SK-N-SH (cell line): ENCODE measurements around the gene PTPRS. TPM values are rescaled to one million over a fixed set of nuclear protein-coding genes. Genes with fewer than 3 reads are reported as not detected.

Experiments used
- CTCF ChIA-PET: fragments of 300-600, 350-600 bp; formaldehyde crosslinking; extraction: SDS; loops from one replicate; lab custom pipeline; 2021; lab: Yijun Ruan, JAX
- POLR2A ChIA-PET: fragments of 350-600 bp; sonication (Branson Sonifier 250); formaldehyde crosslinking; extraction: SDS; loops from one replicate; lab custom pipeline; 2020; ENCODE audit warnings: antibody characterized with exemption, inconsistent platforms; lab: Yijun Ruan, JAX
- DNase-seq: peaks from one replicate; pipeline ENCODE4 v3.0.0; 2012
- H2AFZ ChIP-seq: fragments of 200-600 bp; sonication (generic); 2 replicates; pipeline ENCODE4 v1.8.1; 2016; ENCODE audit warnings: antibody characterized with exemption, mild to moderate bottlenecking, low read depth
- H3F3A ChIP-seq: fragments of 200-600 bp; sonication (generic); replicated peaks from 2 replicates; pipeline ENCODE3; 2016; ENCODE audit warnings: antibody characterized with exemption, mild to moderate bottlenecking; ENCODE audit not compliant: insufficient read depth
- H3K27ac ChIP-seq, 2 experiments: fragments of 200-500 bp in 1 of 2; fragments of 200-600 bp in 1 of 2; sonication (Bioruptor generic) in 1 of 2; sonication (generic), shearing (Covaris generic) in 1 of 2; 2 replicates each; pipeline versions ENCODE4 v1.5.1 to v1.6.1; 2014 to 2016; ENCODE audit warnings: low read depth in 2 of 2, inconsistent platforms in 1 of 2, low read length in 1 of 2, mild to moderate bottlenecking in 1 of 2, mixed read lengths in 1 of 2
- H3K27me3 ChIP-seq: fragments of 200-600 bp; sonication (generic), shearing (Covaris generic); 2 replicates; pipeline ENCODE4 v1.6.1; 2016; ENCODE audit warnings: mixed run types; ENCODE audit not compliant: insufficient read depth
- H3K36me3 ChIP-seq, 2 experiments: fragments of 200-500 bp in 1 of 2; fragments of 200-600 bp in 1 of 2; sonication (Bioruptor generic) in 1 of 2; sonication (generic) in 1 of 2; replicated peaks in 1 of 2; 2 replicates each; pipeline versions ENCODE3 to v1.5.1; 2014 to 2016; ENCODE audit warnings: low read length in 1 of 2, mild to moderate bottlenecking in 1 of 2; ENCODE audit not compliant: insufficient read depth in 2 of 2, control insufficient read depth in 1 of 2
- H3K4me1 ChIP-seq, 2 experiments: fragments of 200-500 bp in 1 of 2; fragments of 200-600 bp in 1 of 2; sonication (Bioruptor generic) in 1 of 2; sonication (generic), shearing (Covaris generic) in 1 of 2; 2 replicates each; pipeline versions ENCODE4 v1.5.1 to v1.6.1; 2014 to 2016; ENCODE audit warnings: low read depth in 1 of 2, low read length in 1 of 2, mixed run types in 1 of 2; ENCODE audit not compliant: insufficient read depth in 2 of 2, control insufficient read depth in 1 of 2
- H3K4me2 ChIP-seq: fragments of 200-600 bp; sonication (generic), shearing (Covaris generic); 2 replicates; pipeline ENCODE4 v1.6.1; 2017; ENCODE audit warnings: mixed run types
- H3K4me3 ChIP-seq, 2 experiments: fragments of 200-500 bp in 1 of 2; fragments of 200-600 bp in 1 of 2; sonication (Bioruptor generic) in 1 of 2; sonication (generic), shearing (Covaris generic) in 1 of 2; 2 replicates each; pipeline versions ENCODE4 v1.5.1 to v1.8.1; 2014 to 2016; ENCODE audit warnings: low read depth in 2 of 2, inconsistent platforms in 1 of 2, low read length in 1 of 2, mild to moderate bottlenecking in 1 of 2, mixed read lengths in 1 of 2, moderate library complexity in 1 of 2
- H3K79me2 ChIP-seq: fragments of 200-600 bp; sonication (generic); 2 replicates; pipeline ENCODE4 v1.8.1; 2017; ENCODE audit warnings: mild to moderate bottlenecking; ENCODE audit not compliant: insufficient read depth
- H3K9ac ChIP-seq: fragments of 200-600 bp; sonication (generic); 2 replicates; pipeline ENCODE4 v1.6.1; 2017; ENCODE audit warnings: mixed run types
- H3K9me2 ChIP-seq: fragments of 200-600 bp; sonication (generic); 2 replicates; pipeline ENCODE4 v1.6.1; 2017; ENCODE audit warnings: mixed run types
- H3K9me3 ChIP-seq: fragments of 200-600 bp; sonication (generic); 2 replicates; pipeline ENCODE4 v1.6.1; 2017; ENCODE audit warnings: mixed run types, mild to moderate bottlenecking, moderate library complexity
- H4K20me1 ChIP-seq: fragments of 200-600 bp; sonication (generic); 2 replicates; pipeline ENCODE4 v1.6.1; 2017; ENCODE audit warnings: mild to moderate bottlenecking, mixed run types; ENCODE audit not compliant: insufficient read depth
- CHD2 ChIP-seq: fragments of 150-350 bp; IDR thresholded peaks from 2 replicates; pipeline ENCODE4 v1.6.1; 2018; ENCODE audit warnings: low read length; ENCODE audit not compliant: partially characterized antibody
- EP300 ChIP-seq, 2 experiments: IDR thresholded peaks; 2 replicates each; pipeline versions ENCODE4 v1.4.0 to v1.6.1; 2012; ENCODE audit warnings: borderline replicate concordance in 1 of 2, low read depth in 1 of 2, low read length in 1 of 2
- FOSL2 ChIP-seq: IDR thresholded peaks from 2 replicates; pipeline ENCODE4 v1.4.0; 2012; ENCODE audit warnings: low read depth, mild to moderate bottlenecking, moderate library complexity, borderline replicate concordance
- FOXJ3 ChIP-seq: sonication (generic); formaldehyde crosslinking; IDR thresholded peaks from 2 replicates; pipeline ENCODE4 v1.5.1; 2020; ENCODE audit warnings: mild to moderate bottlenecking, missing genetic modification reagents
- IRF3 ChIP-seq: fragments of 150-350 bp; IDR thresholded peaks from 2 replicates; pipeline ENCODE4 v1.6.1; 2016; ENCODE audit warnings: mild to moderate bottlenecking, low read depth, low read length
- JUND ChIP-seq: IDR thresholded peaks from 2 replicates; pipeline ENCODE4 v1.4.0; 2012
- MEF2A ChIP-seq: IDR thresholded peaks from 2 replicates; pipeline ENCODE4 v1.4.0; 2012; ENCODE audit warnings: low read depth, borderline replicate concordance
- PBX3 ChIP-seq: IDR thresholded peaks from 2 replicates; pipeline ENCODE4; 2012
- POLR2AphosphoS5 ChIP-seq: IDR thresholded peaks from 2 replicates; pipeline ENCODE4 v1.6.1; 2012; ENCODE audit warnings: low read depth, low read length
- SMC3 ChIP-seq: IDR thresholded peaks from 2 replicates; pipeline ENCODE4 v1.6.1; 2012; ENCODE audit warnings: low read depth, low read length, improper control_type of control experiment
- TEAD4 ChIP-seq: IDR thresholded peaks from 2 replicates; pipeline ENCODE4 v1.4.0; 2012; ENCODE audit warnings: mild to moderate bottlenecking, borderline replicate concordance; ENCODE audit not compliant: insufficient read depth
- ZBTB33 ChIP-seq: IDR thresholded peaks from 2 replicates; pipeline ENCODE4 v1.4.0; 2012; ENCODE audit warnings: low read depth, borderline replicate concordance
- WGBS: methylation state at CpG from one replicate; pipeline ENCODE4 v1.1.6; 2017; ENCODE audit warnings: low lambda C conversion rate; 5-methylcytosine and 5-hydroxymethylcytosine counted together
- polyA plus RNA-seq, 3 experiments: library from polyadenylated mRNA; depleted of rRNA; stranded (reverse); fragments of >200 nt; gene quantifications; 2 replicates each; pipeline ENCODE4 v1.2.3, GENCODE V29; 2012
- TF ChIP-seq, protein P1 (sequence below): fragments of 200-600 bp; sonication (generic); IDR thresholded peaks from 2 replicates; pipeline ENCODE4 v1.6.1; 2017; ENCODE audit warnings: antibody characterized with exemption, mild to moderate bottlenecking, moderate library complexity
- TF ChIP-seq, protein P2 (sequence below): IDR thresholded peaks from 2 replicates; pipeline ENCODE4 v1.6.1; 2012; ENCODE audit warnings: mild to moderate bottlenecking, low read depth, low read length, moderate library complexity

Gene PTPRS
- polyA plus RNA-seq, 1 of the 3 experiments (the other 2 are of a cell fraction) = 91.0 TPM

- no peak for DNase-seq
- Histone ChIP-seq H3K27ac (no peak overlapping the region), H2AFZ (no peak overlapping the region), H3K36me3 (no peaks in the 10 kb centered on the region), H3K9me3 (no peaks in the 10 kb centered on the region), H3K4me1 (no peaks in the 10 kb centered on the region), H4K20me1 (peaks cover 33% of the 10 kb centered on the region), H3K27me3 (no peaks in the 10 kb centered on the region), H3K9me2 (no peaks in the 10 kb centered on the region), H3K79me2 (no peaks in the 10 kb centered on the region)
- ChIA-PET CTCF (no interaction called here), POLR2A (no interaction called here)
- WGBS = 94% methylated on average over 8 of the region's 10 CpGs
- no peak for TF ChIP-seq SMC3
- TF ChIP-seq ZBTB33 = no peak
- TF ChIP-seq EP300 (IDR thresholded peaks at IDR 0.05; ENCODE audit: borderline replicate concordance in 1 of 2, low read depth in 1 of 2, low read length in 1 of 2) = no peak
- TF ChIP-seq, protein P1, sequence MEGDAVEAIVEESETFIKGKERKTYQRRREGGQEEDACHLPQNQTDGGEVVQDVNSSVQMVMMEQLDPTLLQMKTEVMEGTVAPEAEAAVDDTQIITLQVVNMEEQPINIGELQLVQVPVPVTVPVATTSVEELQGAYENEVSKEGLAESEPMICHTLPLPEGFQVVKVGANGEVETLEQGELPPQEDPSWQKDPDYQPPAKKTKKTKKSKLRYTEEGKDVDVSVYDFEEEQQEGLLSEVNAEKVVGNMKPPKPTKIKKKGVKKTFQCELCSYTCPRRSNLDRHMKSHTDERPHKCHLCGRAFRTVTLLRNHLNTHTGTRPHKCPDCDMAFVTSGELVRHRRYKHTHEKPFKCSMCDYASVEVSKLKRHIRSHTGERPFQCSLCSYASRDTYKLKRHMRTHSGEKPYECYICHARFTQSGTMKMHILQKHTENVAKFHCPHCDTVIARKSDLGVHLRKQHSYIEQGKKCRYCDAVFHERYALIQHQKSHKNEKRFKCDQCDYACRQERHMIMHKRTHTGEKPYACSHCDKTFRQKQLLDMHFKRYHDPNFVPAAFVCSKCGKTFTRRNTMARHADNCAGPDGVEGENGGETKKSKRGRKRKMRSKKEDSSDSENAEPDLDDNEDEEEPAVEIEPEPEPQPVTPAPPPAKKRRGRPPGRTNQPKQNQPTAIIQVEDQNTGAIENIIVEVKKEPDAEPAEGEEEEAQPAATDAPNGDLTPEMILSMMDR = no peak
- TF ChIP-seq PBX3 = no peak
- TF ChIP-seq IRF3 = no peak
- no peak for TF ChIP-seq TEAD4
- no peak for TF ChIP-seq FOXJ3 (CRISPR knock-in tag)
- no peak for TF ChIP-seq CHD2
- TF ChIP-seq, protein P2, sequence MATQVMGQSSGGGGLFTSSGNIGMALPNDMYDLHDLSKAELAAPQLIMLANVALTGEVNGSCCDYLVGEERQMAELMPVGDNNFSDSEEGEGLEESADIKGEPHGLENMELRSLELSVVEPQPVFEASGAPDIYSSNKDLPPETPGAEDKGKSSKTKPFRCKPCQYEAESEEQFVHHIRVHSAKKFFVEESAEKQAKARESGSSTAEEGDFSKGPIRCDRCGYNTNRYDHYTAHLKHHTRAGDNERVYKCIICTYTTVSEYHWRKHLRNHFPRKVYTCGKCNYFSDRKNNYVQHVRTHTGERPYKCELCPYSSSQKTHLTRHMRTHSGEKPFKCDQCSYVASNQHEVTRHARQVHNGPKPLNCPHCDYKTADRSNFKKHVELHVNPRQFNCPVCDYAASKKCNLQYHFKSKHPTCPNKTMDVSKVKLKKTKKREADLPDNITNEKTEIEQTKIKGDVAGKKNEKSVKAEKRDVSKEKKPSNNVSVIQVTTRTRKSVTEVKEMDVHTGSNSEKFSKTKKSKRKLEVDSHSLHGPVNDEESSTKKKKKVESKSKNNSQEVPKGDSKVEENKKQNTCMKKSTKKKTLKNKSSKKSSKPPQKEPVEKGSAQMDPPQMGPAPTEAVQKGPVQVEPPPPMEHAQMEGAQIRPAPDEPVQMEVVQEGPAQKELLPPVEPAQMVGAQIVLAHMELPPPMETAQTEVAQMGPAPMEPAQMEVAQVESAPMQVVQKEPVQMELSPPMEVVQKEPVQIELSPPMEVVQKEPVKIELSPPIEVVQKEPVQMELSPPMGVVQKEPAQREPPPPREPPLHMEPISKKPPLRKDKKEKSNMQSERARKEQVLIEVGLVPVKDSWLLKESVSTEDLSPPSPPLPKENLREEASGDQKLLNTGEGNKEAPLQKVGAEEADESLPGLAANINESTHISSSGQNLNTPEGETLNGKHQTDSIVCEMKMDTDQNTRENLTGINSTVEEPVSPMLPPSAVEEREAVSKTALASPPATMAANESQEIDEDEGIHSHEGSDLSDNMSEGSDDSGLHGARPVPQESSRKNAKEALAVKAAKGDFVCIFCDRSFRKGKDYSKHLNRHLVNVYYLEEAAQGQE = no peak
- no peak for TF ChIP-seq JUND
- TF ChIP-seq MEF2A = no peak
- no peak for TF ChIP-seq POLR2AphosphoS5
- no peak for TF ChIP-seq FOSL2
- TF ChIP-seq, all 33 proteins: peak for 0
- no peak overlapping the region for H3K4me3 ChIP-seq
- no peak overlapping the region for H3K4me2 ChIP-seq
- no peak overlapping the region for H3K9ac ChIP-seq
- H3F3A ChIP-seq = peaks cover 4% of the 10 kb centered on the region
These were observed 10.3 kb downstream of the PTPRS start for GRCh38 chr19:5330307-5330720.
